IMR-90 (cell line): ENCODE results near the gene PRKCE. TPM values are rescaled to one million over a fixed set of nuclear protein-coding genes. Genes with fewer than 3 reads are reported as not detected.
A peak's percentile ranks its signal among the peaks of the same experiment; 100 is the strongest.

Experiments
- ATAC-seq: fragments of 200-7000 bp; cut with Tn5 transposase; 2 replicates; pipeline ENCODE4 v1.9.1; 2020; ENCODE audit warnings: low read depth, mild to moderate bottlenecking, moderate library complexity
- BruUV-seq: library from RNA; stranded (reverse); fragments of 400-500 nt; replicated peaks from 2 replicates; lab custom pipeline; 2021; lab: Mats Ljungman, UMichigan
- CTCF ChIA-PET: fragments of 300-600 bp; formaldehyde crosslinking; extraction: SDS; loops from one replicate; lab custom pipeline; 2021; ENCODE audit warnings: antibody characterized with exemption; lab: Yijun Ruan, JAX
- POLR2A ChIA-PET: fragments of 300-600 bp; sonication (Branson Sonifier 250); formaldehyde crosslinking; loops from one replicate; lab custom pipeline; 2022; ENCODE audit warnings: antibody characterized with exemption; ENCODE audit not compliant: unreplicated experiment; lab: Charles Lee
- DNase-seq: peaks from one replicate; pipeline ENCODE4 v3.0.0; 2013
- H2AFZ ChIP-seq: replicated peaks from 2 replicates; pipeline ENCODE3; 2013; ENCODE audit warnings: low read length, mild to moderate bottlenecking; ENCODE audit not compliant: poor library complexity
- H2AK5ac ChIP-seq: 2 replicates; pipeline ENCODE4 v1.6.1; 2013; ENCODE audit warnings: low read depth, low read length, inconsistent platforms
- H2AK9ac ChIP-seq: replicated peaks from 2 replicates; pipeline ENCODE3; 2013; ENCODE audit warnings: mild to moderate bottlenecking, low read depth, low read length, moderate library complexity; ENCODE audit not compliant: poor library complexity
- H2BK120ac ChIP-seq: 2 replicates; pipeline ENCODE4 v1.6.1; 2013; ENCODE audit warnings: low read depth, low read length, inconsistent platforms
- H2BK15ac ChIP-seq: 3 replicates; pipeline ENCODE4 v1.6.1; 2013; ENCODE audit warnings: low read depth, low read length, inconsistent platforms
- H2BK20ac ChIP-seq: 2 replicates; pipeline ENCODE4 v1.6.1; 2013; ENCODE audit warnings: low read depth, mild to moderate bottlenecking, inconsistent platforms, low read length, moderate library complexity
- H2BK5ac ChIP-seq: 2 replicates; pipeline ENCODE4 v1.6.1; 2013; ENCODE audit warnings: mild to moderate bottlenecking, low read depth, low read length, inconsistent platforms; ENCODE audit not compliant: poor library complexity, severe bottlenecking
- H3K14ac ChIP-seq: replicated peaks from 2 replicates; pipeline ENCODE4 v1.6.1; 2013; ENCODE audit warnings: low read depth, low read length, inconsistent platforms
- H3K18ac ChIP-seq: 2 replicates; pipeline ENCODE4 v1.6.1; 2013; ENCODE audit warnings: low read depth, low read length, control low read depth
- H3K23ac ChIP-seq: 2 replicates; pipeline ENCODE4 v1.6.1; 2013; ENCODE audit warnings: low read depth, low read length, inconsistent platforms
- H3K27ac ChIP-seq: 2 replicates; pipeline ENCODE4 v1.5.1; 2013; ENCODE audit warnings: mild to moderate bottlenecking, control low read depth, low read length; ENCODE audit not compliant: insufficient read depth
- H3K27me3 ChIP-seq: 2 replicates; pipeline ENCODE4 v1.6.1; 2013; ENCODE audit warnings: low read length; ENCODE audit not compliant: control insufficient read depth, insufficient read depth
- H3K36me3 ChIP-seq: 2 replicates; pipeline ENCODE4 v1.6.1; 2013; ENCODE audit warnings: low read length, mixed read lengths; ENCODE audit not compliant: control insufficient read depth, insufficient read depth
- H3K4ac ChIP-seq: 2 replicates; pipeline ENCODE4 v1.6.1; 2013; ENCODE audit warnings: low read depth, low read length, inconsistent platforms
- H3K4me1 ChIP-seq: 2 replicates; pipeline ENCODE4 v1.6.1; 2013; ENCODE audit warnings: low read length, mixed read lengths; ENCODE audit not compliant: control insufficient read depth, insufficient read depth
- H3K4me2 ChIP-seq: 2 replicates; pipeline ENCODE4 v1.6.1; 2013; ENCODE audit warnings: low read depth, mild to moderate bottlenecking, control low read depth, low read length, moderate library complexity
- H3K4me3 ChIP-seq: 2 replicates; pipeline ENCODE4 v1.5.1; 2013; ENCODE audit warnings: low read depth, mild to moderate bottlenecking, control low read depth, low read length, moderate library complexity; ENCODE audit not compliant: insufficient read depth
- H3K56ac ChIP-seq: 2 replicates; pipeline ENCODE4 v1.6.1; 2013; ENCODE audit warnings: low read length, inconsistent platforms; ENCODE audit not compliant: insufficient read depth; ENCODE audit errors: extremely low read depth
- H3K79me1 ChIP-seq, 2 experiments: 2 replicates each; pipeline ENCODE4 v1.6.1; 2013; ENCODE audit warnings: low read length in 2 of 2, inconsistent platforms in 1 of 2, low read depth in 1 of 2
- H3K9ac ChIP-seq: 2 replicates; pipeline ENCODE4 v1.6.1; 2013; ENCODE audit warnings: low read depth, low read length, control low read depth
- H3K9me1 ChIP-seq: 2 replicates; pipeline ENCODE4 v1.6.1; 2013; ENCODE audit warnings: low read length, inconsistent platforms; ENCODE audit not compliant: insufficient read depth
- H3K9me3 ChIP-seq: 2 replicates; pipeline ENCODE4 v1.6.1; 2013; ENCODE audit warnings: low read length; ENCODE audit not compliant: control insufficient read depth, insufficient read depth
- H4K20me1 ChIP-seq: 2 replicates; pipeline ENCODE4 v1.6.1; 2013; ENCODE audit warnings: low read length, inconsistent platforms; ENCODE audit not compliant: insufficient read depth
- H4K5ac ChIP-seq: 2 replicates; pipeline ENCODE4 v1.6.1; 2013; ENCODE audit warnings: mild to moderate bottlenecking, low read depth, low read length, control low read depth
- H4K8ac ChIP-seq, 2 experiments: 2 replicates each; pipeline ENCODE4 v1.6.1; 2013; ENCODE audit warnings: low read depth in 2 of 2, low read length in 2 of 2, control low read depth in 1 of 2, inconsistent platforms in 1 of 2
- H4K91ac ChIP-seq: 2 replicates; pipeline ENCODE4 v1.6.1; 2013; ENCODE audit warnings: low read depth, low read length, inconsistent platforms; ENCODE audit not compliant: insufficient read depth
- BHLHE40 ChIP-seq: fragments of 150-350 bp; IDR thresholded peaks from 2 replicates; pipeline ENCODE4 v1.6.1; 2016; ENCODE audit warnings: mild to moderate bottlenecking, low read depth, low read length
- CEBPB ChIP-seq: IDR thresholded peaks from 2 replicates; pipeline ENCODE4 v1.6.1; 2012; ENCODE audit warnings: low read depth, low read length, improper control_type of control experiment
- FOS ChIP-seq: fragments of 150-350 bp; IDR thresholded peaks from 2 replicates; pipeline ENCODE4 v1.6.1; 2016; ENCODE audit warnings: low read depth, low read length
- MAFK ChIP-seq: IDR thresholded peaks from 2 replicates; pipeline ENCODE4 v1.6.1; 2012; ENCODE audit warnings: low read depth, low read length, improper control_type of control experiment
- MXI1 ChIP-seq: IDR thresholded peaks from 2 replicates; pipeline ENCODE4 v1.6.1; 2012; ENCODE audit warnings: low read depth, mild to moderate bottlenecking, low read length, moderate library complexity, borderline replicate concordance
- NFE2L2 ChIP-seq: fragments of 150-350 bp; IDR thresholded peaks from 2 replicates; pipeline ENCODE4 v1.6.1; 2016; ENCODE audit warnings: low read depth, mild to moderate bottlenecking, low read length
- POLR2A ChIP-seq: IDR thresholded peaks from 2 replicates; pipeline ENCODE4 v1.6.1; 2012; ENCODE audit warnings: mild to moderate bottlenecking, low read depth, low read length
- RAD21 ChIP-seq: IDR thresholded peaks from 2 replicates; pipeline ENCODE4 v1.6.1; 2012; ENCODE audit warnings: low read length, improper control_type of control experiment
- RCOR1 ChIP-seq: IDR thresholded peaks from 2 replicates; pipeline ENCODE4 v1.6.1; 2012; ENCODE audit warnings: mild to moderate bottlenecking, low read length, improper control_type of control experiment; ENCODE audit not compliant: insufficient replicate concordance
- RFX5 ChIP-seq: IDR thresholded peaks from 2 replicates; pipeline ENCODE4 v1.8.0; 2012; ENCODE audit warnings: low read depth, mild to moderate bottlenecking, low read length, moderate library complexity
- SMC3 ChIP-seq: fragments of 150-350 bp; IDR thresholded peaks from 2 replicates; pipeline ENCODE4 v1.6.1; 2016; ENCODE audit warnings: low read depth, mild to moderate bottlenecking, antibody characterized with exemption, low read length, moderate library complexity
- WGBS, 2 experiments: methylation state at CpG; one replicate each; pipeline versions ENCODE4 v1.1.5 to v1.1.7; 2013; ENCODE audit warnings: missing lambda C conversion rate in 2 of 2; ENCODE audit not compliant: insufficient read length in 1 of 2; ENCODE audit errors: extremely low coverage in 2 of 2; 5-methylcytosine and 5-hydroxymethylcytosine counted together
- dilution Hi-C: fragments of 300-500 bp; cut with HindIII; formaldehyde crosslinking; loops from one replicate; pipeline ENCODE4 v1.14.3; 2018; ENCODE audit warnings: low sequenced_read_pairs; ENCODE audit not compliant: unreplicated experiment
- in situ Hi-C: fragments of 300-500 bp; cut with MboI; formaldehyde crosslinking; loops from 3 replicates; pipeline ENCODE4 v1.14.3; 2019; ENCODE audit warnings: low sequenced_read_pairs, inconsistent platforms, mixed read lengths
- intact Hi-C: fragments of 100-400 bp; cut with micrococcal nuclease; formaldehyde crosslinking; loops from 2 replicates; pipeline ENCODE4 v1.10.0; 2022
- polyA plus RNA-seq, 3 experiments: library from polyadenylated mRNA; depleted of rRNA; stranded (reverse); fragments of >200 nt; gene quantifications; 2 replicates each; pipeline ENCODE4 v1.2.3, GENCODE V29; 2012; ENCODE audit warnings: low replicate concordance in 1 of 3
- total RNA-seq: library from RNA; depleted of rRNA; stranded (reverse); fragments of >200 nt; gene quantifications from 2 replicates; pipeline ENCODE4 v1.2.3, GENCODE V29; 2012
- TF ChIP-seq, protein P1 (sequence below): conservative IDR thresholded peaks from 2 replicates; pipeline ENCODE4 v1.5.1; 2012; ENCODE audit warnings: mild to moderate bottlenecking, low read depth, low read length, improper control_type of control experiment

PRKCE gene
- total and polyA plus RNA-seq, 2 of the 4 experiments (the other 2 are of a cell fraction): 8.1 to 32.4 TPM

DNA sequence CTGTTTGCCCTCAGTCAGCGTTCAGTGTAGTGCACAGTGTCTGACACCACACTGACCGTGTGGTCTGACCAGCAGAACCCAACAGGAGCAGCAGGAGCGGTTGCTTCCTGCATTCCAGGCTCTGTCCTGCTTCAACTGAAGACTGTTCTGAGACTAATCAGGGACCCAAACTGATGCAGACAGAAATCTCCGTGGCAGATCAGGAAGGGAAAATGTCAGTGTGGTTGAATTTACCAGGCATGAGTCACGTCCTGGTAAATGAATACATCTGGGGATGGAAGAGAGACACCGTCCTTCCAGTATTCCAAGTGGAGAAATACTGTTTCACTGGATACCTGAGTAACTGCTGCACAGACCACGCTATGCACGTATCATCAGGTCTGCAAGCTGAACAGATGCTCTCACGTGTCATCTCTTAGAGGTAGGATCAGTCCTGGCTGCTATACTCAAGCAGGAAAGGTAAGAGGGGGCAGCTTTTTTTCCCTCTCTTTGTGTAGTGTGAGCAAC, 422.1 kb downstream of the PRKCE start:
- intact Hi-C loops (loop anchor here (2.0 to 5.0 kb wide), 2 partner anchors 64 to 105 kb away; no protein-coding TSS in a partner anchor), dilution Hi-C loops (no loop called here)

More for the DNA sequence above, 422.1 kb downstream of the PRKCE start:
- Histone ChIP-seq H3K14ac (peak overlapping the region; percentile 97), H3K9me3 (no peaks in the 10 kb centered on the region), H3K4ac (peak overlapping the region; percentile 99), H3K23ac (peak overlapping the region; percentile 99), H2BK20ac (peak overlapping the region; percentile 99), H3K9ac (peak overlapping the region; percentile 72), H2AFZ (peak overlapping the region; percentile 71), H4K8ac (peak overlapping the region; percentile 65 to 95), H3K36me3 (no peaks in the 10 kb centered on the region), H3K18ac (peak overlapping the region; percentile 89), H2AK5ac (peak overlapping the region; percentile 99), H3K4me2 (peak overlapping the region; percentile 86), H2BK120ac (peak overlapping the region; percentile 99), H3K27ac (peak overlapping the region; percentile 86), H3K4me3 (peak overlapping the region; percentile 33; the same call in 1 of the 2 replicates), H4K5ac (peak overlapping the region; percentile 75), H4K20me1 (no peaks in the 10 kb centered on the region), H2BK15ac (peak overlapping the region; percentile 83), H2BK5ac (peak overlapping the region; percentile 94), H2AK9ac (peak overlapping the region; percentile 77), H3K4me1 (peaks cover 29% of the 10 kb centered on the region), H3K27me3 (no peaks in the 10 kb centered on the region), H3K9me1 (peaks cover 23% of the 10 kb centered on the region), H3K79me1 (peaks cover 26 to 65% of the 10 kb centered on the region in 2 experiments), H3K56ac (peak overlapping the region; percentile 94), H4K91ac (peak overlapping the region; percentile 95)
- TF ChIP-seq CEBPB (no peak), BHLHE40 (0 out of 2 replicates have a peak, but pooled peaks have one; percentile 4), FOS (peak; percentile 88), MAFK (no peak), MXI1 (0 out of 2 replicates have a peak, but pooled peaks have one; percentile 11), RCOR1 (peak; percentile 17), RFX5 (no peak), NFE2L2 (0 out of 2 replicates have a peak, but pooled peaks have one; percentile 5), SMC3 (peak; percentile 6; the same call in 1 of the 2 replicates), POLR2A (peak; percentile 68), RAD21 (peak; percentile 29)
- TF ChIP-seq, protein P1, sequence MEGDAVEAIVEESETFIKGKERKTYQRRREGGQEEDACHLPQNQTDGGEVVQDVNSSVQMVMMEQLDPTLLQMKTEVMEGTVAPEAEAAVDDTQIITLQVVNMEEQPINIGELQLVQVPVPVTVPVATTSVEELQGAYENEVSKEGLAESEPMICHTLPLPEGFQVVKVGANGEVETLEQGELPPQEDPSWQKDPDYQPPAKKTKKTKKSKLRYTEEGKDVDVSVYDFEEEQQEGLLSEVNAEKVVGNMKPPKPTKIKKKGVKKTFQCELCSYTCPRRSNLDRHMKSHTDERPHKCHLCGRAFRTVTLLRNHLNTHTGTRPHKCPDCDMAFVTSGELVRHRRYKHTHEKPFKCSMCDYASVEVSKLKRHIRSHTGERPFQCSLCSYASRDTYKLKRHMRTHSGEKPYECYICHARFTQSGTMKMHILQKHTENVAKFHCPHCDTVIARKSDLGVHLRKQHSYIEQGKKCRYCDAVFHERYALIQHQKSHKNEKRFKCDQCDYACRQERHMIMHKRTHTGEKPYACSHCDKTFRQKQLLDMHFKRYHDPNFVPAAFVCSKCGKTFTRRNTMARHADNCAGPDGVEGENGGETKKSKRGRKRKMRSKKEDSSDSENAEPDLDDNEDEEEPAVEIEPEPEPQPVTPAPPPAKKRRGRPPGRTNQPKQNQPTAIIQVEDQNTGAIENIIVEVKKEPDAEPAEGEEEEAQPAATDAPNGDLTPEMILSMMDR: no peak
- WGBS, 2 experiments: 0% methylated on average over 5 of the region's 9 CpGs; no CpG with 5 or more reads in 1 of the 2 experiments
- CTCF ChIA-PET: no interaction called here
- no TSS peak for BruUV-seq
- POLR2A ChIA-PET: interaction anchor here (1.0 kb wide), 1 partner anchor 223 kb away, joined by 3 read pairs; the partner anchor contains the start of gene EPAS1
- DNase-seq (peak; percentile 97), ATAC-seq (peak; percentile 73)
- in situ Hi-C loops: no loop called here
